Peyer's patch (tissue), 4 donors: Measurements from ENCODE around the gene ABHD2. TPM values are rescaled to one million over a fixed set of nuclear protein-coding genes. Genes with fewer than 3 reads are reported as not detected.

Experiments used
- DNase-seq, 3 donors: peaks; one replicate each; pipeline ENCODE4 v3.0.0-alpha.2; 2017 to 2019
- H3K27ac ChIP-seq, 4 donors: fragments of 200-600 bp; sonication (generic); one replicate each; pipeline ENCODE4 v1.5.1; 2016 to 2019
- H3K27me3 ChIP-seq, 2 donors: fragments of 200-600 bp; sonication (generic); one replicate each; pipeline ENCODE4 v1.5.1; 2019
- H3K36me3 ChIP-seq, 3 donors: fragments of 200-600 bp; sonication (generic); one replicate each; pipeline ENCODE4 v1.5.1; 2016 to 2019
- H3K4me1 ChIP-seq, 4 donors: fragments of 200-600 bp; sonication (generic); one replicate each; pipeline ENCODE4 v1.5.1; 2016 to 2019
- H3K4me3 ChIP-seq, 4 donors: fragments of 200-600 bp; sonication (generic); 1 replicate in 3 of 4; 2 replicates in 1 of 4; pipeline ENCODE4 v1.5.1; 2016 to 2019; ENCODE audit warnings: mild to moderate bottlenecking in 1 of 4
- H3K9me3 ChIP-seq, 4 donors: fragments of 200-600 bp; sonication (generic); one replicate each; pipeline ENCODE4 v1.5.1; 2016 to 2019; ENCODE audit warnings: mild to moderate bottlenecking in 1 of 4
- CTCF ChIP-seq, 6 experiments: fragments of 450-650 bp in 4 of 6; fragments of 200-600 bp in 2 of 6; sonication (generic) in 1 of 6; IDR thresholded peaks; one replicate each; pipeline ENCODE4 v1.5.1; 2017 to 2019; ENCODE audit warnings: antibody characterized with exemption in 6 of 6, mild to moderate bottlenecking in 3 of 6, moderate library complexity in 1 of 6
- POLR2A ChIP-seq, 2 donors: fragments of 450-650 bp; IDR thresholded peaks; one replicate each; pipeline ENCODE4 v1.5.1; 2017; ENCODE audit warnings: antibody characterized with exemption in 2 of 2, mild to moderate bottlenecking in 2 of 2, moderate library complexity in 2 of 2
- total RNA-seq, 4 donors: library from RNA; depleted of rRNA; stranded (reverse); fragments of >200 nt; gene quantifications; one replicate each; pipeline ENCODE4 v1.1.0, GENCODE V29; 2016

ABHD2 gene
- total RNA-seq, 4 donors from 2014 or later, result 75.9 to 190 (median 121) TPM

GRCh38 chr15:89071471-89071870, 16.8 kb upstream of the ABHD2 start:
- no peaks in the 10 kb centered on the region for H3K36me3 ChIP-seq
- no peak for TF ChIP-seq CTCF (IDR thresholded peaks at IDR 0.05)
- TF ChIP-seq POLR2A (IDR thresholded peaks at IDR 0.05), result no peak
- H3K27ac ChIP-seq, result no peak overlapping the region
- no peak overlapping the region for H3K4me3 ChIP-seq
- DNase-seq, result no peak
- no peaks in the 10 kb centered on the region for H3K27me3 ChIP-seq
- H3K9me3 ChIP-seq, result peaks cover 0 to 14% (median 3%) of the 10 kb centered on the region in 4 donors
- H3K4me1 ChIP-seq, result no peaks in the 10 kb centered on the region

DNA sequence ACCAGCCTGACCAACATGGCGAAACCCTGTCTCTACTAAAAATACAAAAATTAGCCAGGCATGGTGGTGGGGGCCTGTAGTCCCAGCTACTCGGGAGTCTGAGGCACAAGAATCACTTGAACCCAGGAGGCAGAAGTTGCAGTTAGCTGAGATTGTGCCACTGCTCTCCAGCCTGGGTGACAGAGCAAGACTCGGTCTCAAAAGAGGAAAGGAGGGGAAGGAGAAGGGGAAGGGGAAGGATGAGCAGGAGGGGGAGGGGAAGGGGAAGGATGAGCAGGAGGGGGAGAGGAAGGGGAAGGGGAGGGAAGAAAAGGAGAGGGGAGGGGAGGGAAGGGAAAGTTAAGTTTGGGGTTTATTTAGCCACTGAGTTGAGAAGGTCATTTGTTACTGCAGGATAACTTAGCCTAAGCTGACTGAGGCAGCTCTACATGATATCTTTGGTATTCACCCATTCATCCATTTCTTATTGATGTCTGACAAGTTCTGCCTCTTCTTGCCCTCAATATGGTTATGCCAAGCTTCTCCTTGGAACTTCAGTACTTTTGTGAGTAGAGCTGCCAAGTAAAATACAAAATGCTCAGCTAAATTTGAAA, 15.9 kb upstream of the ABHD2 start:
- DNase-seq, result no peak
- H3K27me3 ChIP-seq, result no peaks in the 10 kb centered on the region
- H3K4me3 ChIP-seq, result no peak overlapping the region
- no peaks in the 10 kb centered on the region for H3K4me1 ChIP-seq
- peaks cover 0 to 7% (median 0%) of the 10 kb centered on the region in 4 donors for H3K9me3 ChIP-seq
- TF ChIP-seq CTCF (IDR thresholded peaks at IDR 0.05) (no peak), POLR2A (IDR thresholded peaks at IDR 0.05) (no peak)
- no peak overlapping the region for H3K27ac ChIP-seq
- H3K36me3 ChIP-seq, result no peaks in the 10 kb centered on the region

DNA sequence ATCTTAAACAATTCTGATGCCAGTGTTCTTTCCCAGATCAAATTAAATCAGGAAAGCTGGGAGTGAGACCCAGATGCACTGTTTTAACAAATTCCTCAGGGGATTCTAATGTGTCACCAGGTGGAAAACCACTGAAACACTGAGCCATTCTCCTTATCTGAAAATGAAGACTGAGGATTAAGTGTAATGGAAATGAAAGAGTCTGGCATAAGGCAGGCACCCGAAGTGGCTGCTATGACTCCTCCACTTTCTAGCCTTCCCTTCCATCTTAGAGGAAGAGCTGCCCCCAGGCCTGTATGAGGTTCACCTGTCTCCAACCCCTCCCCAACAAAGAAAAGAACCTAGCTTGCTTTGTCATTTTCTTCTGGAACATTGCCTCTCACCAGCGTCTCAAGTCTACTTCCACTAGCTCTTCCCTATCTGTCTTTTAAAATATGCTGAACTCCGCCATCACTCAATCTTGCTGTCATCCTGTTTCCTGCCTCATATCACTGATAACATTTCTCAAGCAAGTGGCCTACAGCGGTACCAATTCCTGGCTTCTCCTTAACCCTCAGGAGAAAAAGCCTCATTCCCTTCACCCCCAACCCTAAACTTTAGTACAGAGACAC, 13.7 kb upstream of the ABHD2 start:
- Histone ChIP-seq H3K4me3 (no peak overlapping the region), H3K36me3 (no peaks in the 10 kb centered on the region), H3K9me3 (no peaks in the 10 kb centered on the region), H3K27me3 (no peaks in the 10 kb centered on the region), H3K27ac (no peak overlapping the region), H3K4me1 (no peaks in the 10 kb centered on the region)
- TF ChIP-seq POLR2A (IDR thresholded peaks at IDR 0.05) (no peak), CTCF (IDR thresholded peaks at IDR 0.05) (no peak)
- no peak for DNase-seq

DNA sequence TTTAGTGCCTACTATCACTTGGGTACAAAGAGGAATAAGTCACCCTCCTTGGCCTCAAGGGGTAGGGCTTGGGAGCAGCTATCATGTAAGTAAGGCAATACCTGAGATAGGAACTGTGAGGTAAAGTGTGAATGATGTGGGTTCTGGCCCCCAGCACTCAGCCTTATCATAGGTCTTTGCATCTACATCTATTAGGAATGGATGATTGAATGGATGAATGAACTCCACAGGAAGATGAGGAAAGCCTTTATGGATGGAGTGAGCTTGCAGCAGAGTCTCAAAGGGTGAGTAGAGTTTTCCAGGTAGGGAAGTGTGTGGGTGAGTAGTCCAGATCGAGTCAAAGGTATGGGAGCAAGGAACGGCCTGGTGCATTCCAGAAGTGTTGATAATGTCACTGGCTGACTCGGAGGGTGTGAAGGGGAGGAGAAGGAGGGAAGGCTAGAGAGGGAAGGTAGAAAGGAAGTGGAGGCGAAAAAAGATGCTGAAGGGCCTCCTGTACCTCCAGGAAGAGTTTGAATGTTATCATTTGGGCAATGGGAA, 13.1 kb upstream of the ABHD2 start:
- H3K27me3 ChIP-seq, result no peaks in the 10 kb centered on the region
- no peak for DNase-seq
- H3K27ac ChIP-seq, result no peak overlapping the region
- no peak overlapping the region for H3K4me3 ChIP-seq
- H3K4me1 ChIP-seq, result no peaks in the 10 kb centered on the region
- TF ChIP-seq POLR2A (IDR thresholded peaks at IDR 0.05) (no peak), CTCF (IDR thresholded peaks at IDR 0.05) (no peak)
- no peaks in the 10 kb centered on the region for H3K9me3 ChIP-seq
- no peaks in the 10 kb centered on the region for H3K36me3 ChIP-seq

DNA sequence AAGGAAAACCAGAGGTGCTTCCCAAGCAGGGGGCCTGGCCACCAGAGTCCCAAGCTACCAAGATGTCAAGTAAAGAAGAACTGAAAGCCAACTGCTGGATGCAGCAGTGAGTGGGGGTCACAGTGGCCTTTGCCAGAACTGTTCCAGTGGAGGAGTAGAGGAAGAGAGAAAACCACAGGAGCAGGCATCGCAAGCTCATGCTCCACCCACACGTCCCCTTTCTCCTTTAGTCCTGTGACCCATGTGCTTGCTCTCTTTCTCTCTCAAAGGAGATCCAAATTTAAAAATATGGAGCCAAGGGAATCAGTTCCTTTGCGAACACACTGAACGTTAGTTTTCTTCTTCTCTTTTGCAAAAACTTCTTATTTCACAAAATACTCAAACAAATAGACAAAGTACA, 12.4 kb upstream of the ABHD2 start:
- no peak for DNase-seq
- H3K27ac ChIP-seq, result no peak overlapping the region
- no peaks in the 10 kb centered on the region for H3K9me3 ChIP-seq
- TF ChIP-seq POLR2A (IDR thresholded peaks at IDR 0.05), result no peak
- TF ChIP-seq CTCF (IDR thresholded peaks at IDR 0.05), result no peak
- H3K36me3 ChIP-seq, result no peaks in the 10 kb centered on the region
- no peaks in the 10 kb centered on the region for H3K27me3 ChIP-seq
- H3K4me1 ChIP-seq, result no peaks in the 10 kb centered on the region
- H3K4me3 ChIP-seq, result no peak overlapping the region
